A375 (cell line): ENCODE measurements around the gene ICAM4. TPM values are rescaled to one million over a fixed set of nuclear protein-coding genes. Genes with fewer than 3 reads are reported as not detected.

Experiments
- small RNA-seq: library from RNA; depleted of rRNA; stranded (forward); fragments of <200 nt; gene quantifications from one replicate; pipeline ENCODE3, GENCODE V24; 2014
- total RNA-seq: library from RNA; depleted of rRNA; stranded (reverse); fragments of >200 nt; shearing (Covaris generic); gene quantifications from 2 replicates; pipeline ENCODE4 v1.2.3, GENCODE V29; 2014; rRNA removed

The ICAM4 gene, protein sequence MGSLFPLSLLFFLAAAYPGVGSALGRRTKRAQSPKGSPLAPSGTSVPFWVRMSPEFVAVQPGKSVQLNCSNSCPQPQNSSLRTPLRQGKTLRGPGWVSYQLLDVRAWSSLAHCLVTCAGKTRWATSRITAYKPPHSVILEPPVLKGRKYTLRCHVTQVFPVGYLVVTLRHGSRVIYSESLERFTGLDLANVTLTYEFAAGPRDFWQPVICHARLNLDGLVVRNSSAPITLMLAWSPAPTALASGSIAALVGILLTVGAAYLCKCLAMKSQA
- 0.30 and 0.58 TPM in 2 replicates for total RNA-seq

DNA sequence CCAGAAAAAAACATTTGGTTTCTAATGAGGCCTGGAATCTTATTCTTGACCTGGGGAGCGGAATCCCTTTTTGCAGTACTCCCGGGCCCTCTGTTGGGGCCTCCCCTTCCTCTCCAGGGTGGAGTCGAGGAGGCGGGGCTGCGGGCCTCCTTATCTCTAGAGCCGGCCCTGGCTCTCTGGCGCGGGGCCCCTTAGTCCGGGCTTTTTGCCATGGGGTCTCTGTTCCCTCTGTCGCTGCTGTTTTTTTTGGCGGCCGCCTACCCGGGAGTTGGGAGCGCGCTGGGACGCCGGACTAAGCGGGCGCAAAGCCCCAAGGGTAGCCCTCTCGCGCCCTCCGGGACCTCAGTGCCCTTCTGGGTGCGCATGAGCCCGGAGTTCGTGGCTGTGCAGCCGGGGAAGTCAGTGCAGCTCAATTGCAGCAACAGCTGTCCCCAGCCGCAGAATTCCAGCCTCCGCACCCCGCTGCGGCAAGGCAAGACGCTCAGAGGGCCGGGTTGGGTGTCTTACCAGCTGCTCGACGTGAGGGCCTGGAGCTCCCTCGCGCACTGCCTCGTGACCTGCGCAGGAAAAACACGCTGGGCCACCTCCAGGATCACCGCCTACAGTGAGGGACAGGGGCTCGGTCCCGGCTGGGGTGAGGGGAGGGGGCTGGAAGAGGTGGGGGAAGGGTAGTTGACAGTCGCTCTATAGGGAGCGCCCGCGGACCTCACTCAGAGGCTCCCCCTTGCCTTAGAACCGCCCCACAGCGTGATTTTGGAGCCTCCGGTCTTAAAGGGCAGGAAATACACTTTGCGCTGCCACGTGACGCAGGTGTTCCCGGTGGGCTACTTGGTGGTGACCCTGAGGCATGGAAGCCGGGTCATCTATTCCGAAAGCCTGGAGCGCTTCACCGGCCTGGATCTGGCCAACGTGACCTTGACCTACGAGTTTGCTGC lies at the start of gene ICAM4:
ICAM4 (plus strand) TSS at position 153 of the 935 bp plus-strand sequence; CDS start at position 211, 58 bp downstream.

GRCh38 chr19:10251792-10252694 lies 34.7 kb upstream of the ICAM4 start, which contains the start of gene MRPL4:
Gene MRPL4, plus strand, starts transcription at chr19:10252214. Its CDS starts 40 bp downstream, at chr19:10252254.

DNA sequence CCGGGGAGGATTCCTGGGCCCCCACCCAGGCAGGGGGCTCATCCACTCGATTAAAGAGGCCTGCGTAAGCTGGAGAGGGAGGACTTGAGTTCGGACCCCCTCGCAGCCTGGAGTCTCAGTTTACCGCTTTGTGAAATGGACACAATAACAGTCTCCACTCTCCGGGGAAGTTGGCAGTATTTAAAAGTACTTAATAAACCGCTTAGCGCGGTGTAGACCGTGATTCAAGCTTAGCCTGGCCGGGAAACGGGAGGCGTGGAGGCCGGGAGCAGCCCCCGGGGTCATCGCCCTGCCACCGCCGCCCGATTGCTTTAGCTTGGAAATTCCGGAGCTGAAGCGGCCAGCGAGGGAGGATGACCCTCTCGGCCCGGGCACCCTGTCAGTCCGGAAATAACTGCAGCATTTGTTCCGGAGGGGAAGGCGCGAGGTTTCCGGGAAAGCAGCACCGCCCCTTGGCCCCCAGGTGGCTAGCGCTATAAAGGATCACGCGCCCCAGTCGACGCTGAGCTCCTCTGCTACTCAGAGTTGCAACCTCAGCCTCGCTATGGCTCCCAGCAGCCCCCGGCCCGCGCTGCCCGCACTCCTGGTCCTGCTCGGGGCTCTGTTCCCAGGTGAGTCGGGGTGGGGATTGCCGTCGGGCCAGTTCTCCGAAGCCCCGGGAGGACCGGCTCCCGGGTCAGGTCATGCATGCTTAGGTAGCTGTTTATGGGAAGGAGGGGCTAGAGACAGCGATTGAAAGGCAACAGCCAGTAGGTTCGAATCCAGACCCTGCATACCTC lies 15.9 kb upstream of the ICAM4 start, which contains the start of gene ICAM1:
ICAM1 (plus strand) TSS at position 505 of the 779 bp plus-strand sequence; CDS start at position 545, 40 bp downstream.

GRCh38 chr19:10289836-10290356 lies 3.1 kb downstream of the ICAM4 start, which contains the start of gene ICAM5:
Gene ICAM5, plus strand, starts transcription at chr19:10289952. Its CDS starts 92 bp downstream, at chr19:10290044.

DNA sequence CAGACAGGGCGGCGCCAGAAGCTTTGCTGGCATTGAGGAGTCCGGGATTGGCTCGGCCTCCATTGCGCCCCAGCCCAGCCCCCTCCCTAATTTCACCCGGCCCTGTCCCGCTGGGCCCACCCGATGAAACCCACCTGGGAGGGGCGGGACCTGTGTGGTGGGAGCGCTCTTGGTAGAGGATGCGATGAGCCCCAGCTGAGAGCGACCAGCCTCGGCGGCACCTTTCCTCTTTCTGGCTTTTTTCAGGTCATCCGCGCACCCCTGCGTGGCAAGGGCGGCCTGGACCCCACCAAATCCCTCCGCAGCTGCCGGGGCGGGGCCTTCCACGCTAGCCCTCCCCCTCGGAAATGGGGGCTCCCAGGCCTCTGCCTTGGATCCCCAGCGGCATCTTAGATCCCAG lies 22.7 kb downstream of the ICAM4 start, which contains the start of gene ZGLP1:
ZGLP1 (minus strand) TSS at position 393 of the 400 bp plus-strand sequence.

GRCh38 chr19:10315335-10316214 lies 28.8 kb downstream of the ICAM4 start, which contains the start of gene FDX2:
Gene FDX2, minus strand, starts transcription at chr19:10316015. Its CDS starts 19 bp downstream, at chr19:10315996.

GRCh38 chr19:10332965-10333757 lies 46.4 kb downstream of the ICAM4 start, which contains the start of gene RAVER1:
Gene RAVER1, minus strand, starts transcription at chr19:10333529. Its CDS starts 22 bp downstream, at chr19:10333507.

Small RNA genes lying within 50 kb of the gene (small RNA-seq; reads per million reads assigned to genes)
- not detected for gene AC011511.1
- gene AC011511.4, result not detected

Other genes with a start within 250 kb of the ICAM4 start
- gene SHFL, start 200.6 kb upstream of the ICAM4 start, total RNA-seq, result 25.4 and 28.4 TPM in 2 replicates
- gene ANGPTL6, start 184.3 kb upstream of the ICAM4 start, total RNA-seq, result 0.34 and 0.94 TPM in 2 replicates
- 119 and 135 TPM in 2 replicates for gene PPAN, start 180.6 kb upstream of the ICAM4 start, total RNA-seq
- 20.8 and 21.1 TPM in 2 replicates for gene P2RY11, start 175.3 kb upstream of the ICAM4 start, total RNA-seq
- gene EIF3G, start 167.1 kb upstream of the ICAM4 start, total RNA-seq, result 698 and 733 TPM in 2 replicates
- gene DNMT1, start 92.0 kb upstream of the ICAM4 start, total RNA-seq, result 221 and 236 TPM in 2 replicates
- 18.5 and 21.3 TPM in 2 replicates for gene S1PR2, start 55.6 kb upstream of the ICAM4 start, total RNA-seq
- 144 and 170 TPM in 2 replicates for gene MRPL4, start 34.7 kb upstream of the ICAM4 start, total RNA-seq
- 24.8 and 28.8 TPM in 2 replicates for gene ICAM1, start 15.8 kb upstream of the ICAM4 start, total RNA-seq
- gene ICAM5, start 3.0 kb downstream of the ICAM4 start, total RNA-seq, result 20.3 TPM in 2 replicates
- gene ZGLP1, start 22.9 kb downstream of the ICAM4 start, total RNA-seq, result 1.0 and 2.4 TPM in 2 replicates
- 38.9 and 43.2 TPM in 2 replicates for gene FDX2, start 29.1 kb downstream of the ICAM4 start, total RNA-seq
- gene RAVER1, start 46.6 kb downstream of the ICAM4 start, total RNA-seq, result 40.7 and 50.4 TPM in 2 replicates
- gene ICAM3, start 52.7 kb downstream of the ICAM4 start, total RNA-seq, result 12.8 and 19.7 TPM in 2 replicates
- gene TYK2, start 93.6 kb downstream of the ICAM4 start, total RNA-seq, result 141 and 161 TPM in 2 replicates
- 639 and 659 TPM in 2 replicates for gene CDC37, start 116.6 kb downstream of the ICAM4 start, total RNA-seq
- 4.5 and 4.9 TPM in 2 replicates for gene PDE4A, start 133.6 kb downstream of the ICAM4 start, total RNA-seq
- gene KEAP1, start 216.4 kb downstream of the ICAM4 start, total RNA-seq, result 69.0 and 75.7 TPM in 2 replicates
- gene S1PR5, start 230.5 kb downstream of the ICAM4 start, total RNA-seq, result 1.9 and 3.9 TPM in 2 replicates